Natural killer cell treated with Interleukin-12 subunit alpha and Interleukin-12 subunit beta and Interleukin-15 and Interleukin-18, amount 100 ng/mL, for 72 hours (primary cell): Measurements from ENCODE around the gene KLF7. TPM values are rescaled to one million over a fixed set of nuclear protein-coding genes. Genes with fewer than 3 reads are reported as not detected.

ENCODE experiments used
- ATAC-seq, 2 donors: fragments of 150-1000 bp; cut with Tn5 transposase in 1 of 2; sonication (Bioruptor Pico), chemical (Tn5 transposase) in 1 of 2; 2 replicates each; pipeline ENCODE4 v1.10.0; 2021
- DNase-seq: peaks from one replicate; pipeline ENCODE4 v3.0.0; 2022; ENCODE audit warnings: low spot score
- H3K27ac Mint-ChIP-seq, 2 donors: 1 replicate in 1 of 2; 2 replicates in 1 of 2; pipeline ENCODE4 v1.8.0; 2022; ENCODE audit warnings: mixed read lengths in 2 of 2, mild to moderate bottlenecking in 1 of 2, moderate library complexity in 1 of 2
- H3K27me3 Mint-ChIP-seq, 2 donors: 1 replicate in 1 of 2; 2 replicates in 1 of 2; pipeline ENCODE4 v1.8.0; 2022; ENCODE audit warnings: mixed read lengths in 2 of 2
- H3K36me3 Mint-ChIP-seq: one replicate; pipeline ENCODE4 v1.8.0; 2022; ENCODE audit warnings: mixed read lengths
- H3K4me1 Mint-ChIP-seq, 2 donors: 1 replicate in 1 of 2; 2 replicates in 1 of 2; pipeline ENCODE4 v1.8.0; 2022; ENCODE audit warnings: low read depth in 2 of 2, mixed read lengths in 2 of 2, mild to moderate bottlenecking in 1 of 2
- H3K4me3 Mint-ChIP-seq: one replicate; pipeline ENCODE4 v1.8.0; 2022; ENCODE audit warnings: mixed read lengths
- H3K9me3 Mint-ChIP-seq: 2 replicates; pipeline ENCODE4 v1.8.0; 2022; ENCODE audit warnings: mixed read lengths
- total RNA-seq, 2 donors: library from RNA; stranded (reverse); gene quantifications; one replicate each; pipeline ENCODE4 v1.2.3, GENCODE V29; 2022

Gene KLF7
- total RNA-seq, 2 donors from 2014 or later = 13.3 to 49.1 TPM

DNA sequence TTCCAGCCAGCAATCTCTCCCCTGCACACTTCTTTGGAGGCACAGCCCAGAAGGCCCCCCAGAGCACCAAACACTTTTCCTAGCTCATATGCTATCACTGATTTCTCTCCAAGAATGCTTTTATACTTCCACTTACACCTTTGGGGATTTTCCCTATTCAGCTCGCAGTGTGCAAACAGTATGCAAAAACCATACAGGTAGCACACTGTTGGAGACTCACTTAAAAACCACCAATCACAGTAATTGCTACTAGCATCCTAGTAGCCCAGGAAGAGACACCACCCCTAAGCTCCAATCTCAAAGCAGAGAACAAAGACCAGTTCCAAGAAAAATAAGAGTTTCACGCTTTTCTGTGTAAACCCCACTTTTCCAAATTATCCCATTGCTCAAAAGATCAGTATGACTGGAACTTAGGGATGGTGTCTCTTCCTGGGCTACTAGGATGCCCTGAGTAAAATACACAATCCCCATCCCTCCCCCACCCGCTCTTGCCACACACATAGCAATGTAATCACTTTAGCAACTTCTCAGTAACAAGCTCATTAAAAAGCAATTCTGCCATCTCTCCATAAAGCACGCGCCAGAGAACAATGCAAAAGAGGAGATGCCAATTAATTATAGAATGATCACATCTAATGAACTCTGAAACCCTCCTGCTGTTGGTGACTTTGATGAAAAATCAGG, 43.0 kb downstream of the KLF7 start:
- Mint-ChIP-seq H3K27me3 (no peaks in the 10 kb centered on the region), H3K4me3 (no peak overlapping the region), H3K9me3 (no peaks in the 10 kb centered on the region), H3K36me3 (no peaks in the 10 kb centered on the region), H3K4me1 (peaks cover 17 to 30% of the 10 kb centered on the region in 2 donors), H3K27ac (peak overlapping the region in 1 of 2 donors; percentile 62)
- DNase-seq (no peak), ATAC-seq (no peak)

DNA sequence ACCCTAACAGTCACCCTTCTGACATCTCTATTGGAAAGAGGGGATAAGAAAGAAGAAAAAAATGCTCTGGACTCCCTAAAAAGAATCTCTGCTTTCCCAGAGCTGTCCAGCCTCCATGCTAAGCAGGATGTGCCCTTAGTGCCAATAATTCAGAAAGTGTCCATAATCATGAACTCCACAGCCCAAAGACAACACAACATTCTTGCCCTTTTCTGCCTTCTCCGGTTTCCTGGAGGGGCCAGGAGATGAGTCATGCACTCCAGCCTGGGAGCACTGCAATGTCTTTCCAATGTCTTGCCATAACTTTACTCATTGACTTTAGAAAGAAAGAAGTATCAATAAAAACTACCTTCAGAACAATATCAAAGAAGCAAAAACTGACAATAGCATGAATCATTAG, 44.0 kb downstream of the KLF7 start:
- H3K4me1 Mint-ChIP-seq = peaks cover 16 to 26% of the 10 kb centered on the region in 2 donors
- no peak for ATAC-seq
- no peak for DNase-seq
- no peak overlapping the region for H3K4me3 Mint-ChIP-seq
- no peaks in the 10 kb centered on the region for H3K9me3 Mint-ChIP-seq
- H3K36me3 Mint-ChIP-seq = no peaks in the 10 kb centered on the region
- no peaks in the 10 kb centered on the region for H3K27me3 Mint-ChIP-seq
- H3K27ac Mint-ChIP-seq = no peak overlapping the region

DNA sequence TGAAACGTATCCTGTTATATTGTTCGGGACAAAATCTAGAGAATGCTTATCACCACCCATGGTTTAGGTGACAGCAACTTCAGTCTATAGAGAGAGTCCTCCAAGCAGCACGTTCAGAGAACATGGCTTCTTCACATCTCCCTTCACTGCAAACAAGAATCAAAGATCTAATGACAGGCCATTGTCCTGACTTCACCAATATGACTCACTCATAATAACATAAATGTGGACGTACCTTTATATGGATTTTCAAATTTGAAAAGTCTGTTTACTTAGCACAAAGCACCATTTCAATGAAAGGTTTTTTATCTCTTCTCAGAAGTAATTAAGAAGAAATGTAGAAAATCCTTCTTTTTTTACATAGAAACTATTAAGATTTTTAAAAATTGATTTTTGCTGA, 46.7 kb downstream of the KLF7 start:
- no peak overlapping the region for H3K27ac Mint-ChIP-seq
- no peak overlapping the region for H3K4me3 Mint-ChIP-seq
- no peak for DNase-seq
- peaks cover 16 to 21% of the 10 kb centered on the region in 2 donors for H3K4me1 Mint-ChIP-seq
- H3K27me3 Mint-ChIP-seq = no peaks in the 10 kb centered on the region
- H3K9me3 Mint-ChIP-seq = no peaks in the 10 kb centered on the region
- H3K36me3 Mint-ChIP-seq = no peaks in the 10 kb centered on the region
- ATAC-seq = no peak

DNA sequence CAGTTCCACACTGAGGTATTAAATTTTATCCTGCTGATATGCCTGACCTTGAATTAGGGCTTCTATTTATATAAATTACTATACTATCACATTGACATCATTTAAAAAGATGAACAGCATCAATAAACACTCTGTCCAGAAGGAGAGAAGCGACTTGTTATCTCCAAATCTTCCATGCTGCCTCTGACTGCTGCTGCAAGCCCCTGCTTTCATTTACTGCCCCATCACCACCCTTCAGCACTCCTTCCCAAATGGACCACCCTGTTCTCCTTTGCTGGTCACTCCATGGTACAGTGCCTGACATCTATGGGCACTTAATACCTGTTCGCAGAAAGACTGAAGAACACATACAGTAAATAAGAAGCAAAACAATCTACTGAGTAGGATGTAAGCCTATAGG, 48.1 kb downstream of the KLF7 start:
- no peak for ATAC-seq
- no peaks in the 10 kb centered on the region for H3K36me3 Mint-ChIP-seq
- no peaks in the 10 kb centered on the region for H3K27me3 Mint-ChIP-seq
- H3K4me1 Mint-ChIP-seq = peaks cover 11 to 12% of the 10 kb centered on the region in 2 donors
- peak overlapping the region in 1 of 2 donors; percentile 11 for H3K27ac Mint-ChIP-seq
- no peak overlapping the region for H3K4me3 Mint-ChIP-seq
- DNase-seq = no peak
- H3K9me3 Mint-ChIP-seq = no peaks in the 10 kb centered on the region

DNA sequence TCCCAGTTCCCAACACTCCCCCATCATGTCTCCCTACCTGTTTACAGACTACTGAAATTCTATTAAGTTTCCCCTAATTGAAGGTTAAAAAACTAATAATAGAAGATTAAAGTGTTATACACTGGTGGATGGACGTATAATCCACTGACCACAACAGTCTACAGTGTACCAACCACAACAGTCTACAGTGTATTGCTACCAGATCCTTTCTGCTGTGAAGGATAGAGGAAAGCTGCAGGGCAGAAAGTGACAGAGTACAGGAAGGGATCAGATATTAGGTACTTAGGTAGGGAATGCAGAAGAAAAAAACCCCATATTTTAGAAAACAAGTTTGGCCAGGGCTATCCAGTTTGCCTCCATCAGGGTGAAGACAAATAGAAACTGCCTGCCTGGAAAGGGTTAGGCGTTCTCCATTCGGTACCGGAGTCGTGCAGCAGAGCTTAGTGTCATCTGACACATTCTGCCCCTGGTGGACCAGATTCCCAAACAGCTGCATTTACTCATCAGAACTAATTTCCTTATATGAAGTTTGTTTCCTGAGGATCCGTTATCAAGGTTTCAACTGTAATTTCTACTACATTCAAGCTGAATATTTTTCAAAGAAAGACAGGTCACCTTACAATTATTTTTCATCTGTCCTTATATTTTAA, 49.9 kb downstream of the KLF7 start:
- H3K36me3 Mint-ChIP-seq = no peaks in the 10 kb centered on the region
- DNase-seq = no peak
- H3K4me1 Mint-ChIP-seq = peaks cover 6 to 13% of the 10 kb centered on the region in 2 donors
- no peaks in the 10 kb centered on the region for H3K27me3 Mint-ChIP-seq
- H3K9me3 Mint-ChIP-seq = no peaks in the 10 kb centered on the region
- H3K27ac Mint-ChIP-seq = no peak overlapping the region
- ATAC-seq = no peak
- H3K4me3 Mint-ChIP-seq = no peak overlapping the region

DNA sequence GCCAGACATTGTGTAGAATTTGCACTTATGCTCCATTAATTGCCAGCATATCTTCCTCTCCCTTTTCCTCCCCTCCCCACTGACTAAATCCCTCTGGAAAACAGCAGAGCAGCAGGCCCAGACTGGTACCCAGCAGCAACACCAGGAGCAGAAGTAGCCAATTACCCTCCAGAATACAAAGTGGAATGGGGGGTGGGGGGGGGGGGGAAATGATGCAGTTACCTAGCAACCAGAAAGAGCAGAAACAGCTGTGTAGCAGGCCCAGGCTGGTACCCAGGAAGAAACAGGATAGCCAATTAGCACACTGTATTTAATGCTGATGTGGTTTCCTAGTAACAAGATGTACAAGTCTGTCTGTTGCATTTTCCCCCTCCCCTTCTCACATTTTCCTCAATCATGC, 52.3 kb downstream of the KLF7 start:
- Mint-ChIP-seq H3K36me3 (no peaks in the 10 kb centered on the region), H3K4me3 (no peak overlapping the region), H3K4me1 (peaks cover 11 to 19% of the 10 kb centered on the region in 2 donors), H3K27me3 (no peaks in the 10 kb centered on the region), H3K9me3 (no peaks in the 10 kb centered on the region), H3K27ac (no peak overlapping the region)
- ATAC-seq (no peak), DNase-seq (no peak)

DNA sequence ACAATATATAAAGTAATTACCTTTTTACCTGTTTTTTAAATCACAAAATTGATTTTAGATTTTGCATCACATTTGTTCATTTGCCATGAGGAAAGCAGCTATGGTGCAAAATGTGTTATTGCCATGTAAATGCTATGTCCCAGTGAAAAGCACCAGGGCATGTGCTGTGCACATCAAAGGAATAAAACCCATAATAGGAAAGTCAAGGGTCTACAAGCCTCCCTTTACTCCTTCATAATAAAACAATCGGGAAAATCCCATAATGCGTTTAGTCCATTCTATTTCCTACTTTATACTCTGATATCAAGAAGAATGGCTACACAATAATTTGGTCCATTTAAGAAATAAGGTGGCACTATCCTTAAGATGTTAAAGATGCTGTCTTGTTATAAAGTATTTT, 53.0 kb downstream of the KLF7 start:
- Mint-ChIP-seq H3K27me3 (no peaks in the 10 kb centered on the region), H3K36me3 (no peaks in the 10 kb centered on the region), H3K27ac (no peak overlapping the region), H3K4me1 (peaks cover 17 to 23% of the 10 kb centered on the region in 2 donors), H3K4me3 (no peak overlapping the region), H3K9me3 (no peaks in the 10 kb centered on the region)
- DNase-seq (no peak), ATAC-seq (no peak)

DNA sequence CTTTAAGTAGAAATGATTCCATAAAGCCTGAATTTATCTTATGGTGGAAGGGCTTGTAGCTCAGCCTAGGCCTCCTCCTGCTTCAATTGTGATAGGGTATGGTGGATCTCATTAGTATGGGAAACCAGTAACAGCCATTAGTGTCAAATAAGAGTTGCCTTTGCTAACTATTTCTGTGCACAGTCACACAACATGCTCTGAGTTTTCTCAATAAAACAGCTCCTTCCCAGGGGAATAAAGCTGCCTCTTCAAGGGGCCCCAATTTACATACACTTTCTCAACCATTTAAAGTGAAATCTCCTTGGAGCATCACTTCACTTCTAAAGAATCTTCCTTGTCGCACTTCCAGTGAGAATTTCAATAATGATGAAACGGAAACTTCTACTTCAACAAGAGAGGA, 53.4 kb downstream of the KLF7 start:
- H3K4me3 Mint-ChIP-seq = no peak overlapping the region
- no peak overlapping the region for H3K27ac Mint-ChIP-seq
- H3K4me1 Mint-ChIP-seq = peaks cover 21 to 26% of the 10 kb centered on the region in 2 donors
- no peaks in the 10 kb centered on the region for H3K36me3 Mint-ChIP-seq
- no peaks in the 10 kb centered on the region for H3K9me3 Mint-ChIP-seq
- H3K27me3 Mint-ChIP-seq = no peaks in the 10 kb centered on the region
- ATAC-seq (no peak), DNase-seq (no peak)

DNA sequence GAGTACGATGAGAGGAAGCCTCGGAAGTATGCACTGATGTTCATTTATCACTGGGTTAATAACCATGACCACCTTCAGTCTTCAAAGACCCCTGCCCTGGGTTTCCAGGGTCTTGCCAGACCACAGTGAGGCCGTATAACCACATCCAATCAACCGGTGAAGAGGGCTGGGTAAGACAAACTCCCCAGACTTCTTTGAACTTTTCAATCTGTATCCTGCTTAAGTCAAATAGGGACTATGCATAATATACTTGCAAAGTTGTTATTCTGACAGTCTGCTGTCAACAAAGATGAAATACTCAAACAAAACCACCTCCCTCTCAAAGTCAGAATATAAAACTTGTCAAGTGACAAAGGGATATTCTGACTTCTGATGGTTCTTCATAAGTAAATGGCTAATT, 54.0 kb downstream of the KLF7 start:
- Mint-ChIP-seq H3K36me3 (no peaks in the 10 kb centered on the region), H3K4me1 (peaks cover 26 to 29% of the 10 kb centered on the region in 2 donors), H3K9me3 (no peaks in the 10 kb centered on the region), H3K27ac (peak overlapping the region in 1 of 2 donors; percentile 47), H3K27me3 (no peaks in the 10 kb centered on the region), H3K4me3 (no peak overlapping the region)
- no peak for ATAC-seq
- DNase-seq = no peak

DNA sequence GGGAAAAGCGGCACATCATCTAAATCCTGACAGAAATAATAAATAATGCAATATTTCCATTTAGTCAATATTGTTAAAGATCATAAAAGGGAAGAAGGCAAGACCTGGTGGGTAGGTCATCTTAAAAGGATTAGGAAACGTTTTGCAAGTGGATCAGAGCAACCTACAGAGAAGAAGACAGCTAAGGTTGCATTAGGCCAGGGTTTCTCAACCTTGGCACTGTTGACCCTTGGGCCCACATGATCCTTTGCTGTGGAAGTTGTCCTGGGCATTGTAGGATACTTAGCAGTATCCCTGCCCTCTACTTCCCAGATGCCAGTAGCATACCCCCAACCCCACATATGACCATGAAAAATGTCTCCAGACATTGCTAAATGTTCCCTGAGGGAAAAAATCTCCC, 55.0 kb downstream of the KLF7 start:
- Mint-ChIP-seq H3K36me3 (no peaks in the 10 kb centered on the region), H3K4me3 (no peak overlapping the region), H3K27ac (peak overlapping the region; percentile 42 to 50), H3K9me3 (no peaks in the 10 kb centered on the region), H3K4me1 (peaks cover 26 to 29% of the 10 kb centered on the region in 2 donors), H3K27me3 (no peaks in the 10 kb centered on the region)
- no peak for DNase-seq
- no peak for ATAC-seq

DNA sequence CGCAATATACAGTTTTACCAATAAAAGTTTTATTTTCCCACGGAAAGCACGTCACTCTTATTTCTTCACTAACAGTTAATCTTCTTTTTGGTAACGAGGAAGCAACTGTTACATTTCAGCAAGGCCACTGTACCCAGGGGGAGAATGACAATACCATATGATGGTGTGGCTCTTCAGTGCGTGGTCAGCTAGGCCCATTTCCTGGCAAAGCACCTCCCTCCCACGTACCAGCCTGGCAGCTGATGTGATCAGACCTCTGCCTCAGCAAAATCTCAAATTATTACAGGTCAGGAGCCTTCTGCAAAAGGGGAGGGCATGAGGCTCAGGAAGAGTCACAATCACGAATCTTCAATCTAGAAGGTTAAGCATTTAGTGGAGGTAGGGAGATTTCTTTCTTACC, 55.4 kb downstream of the KLF7 start:
- no peak overlapping the region for H3K4me3 Mint-ChIP-seq
- H3K27ac Mint-ChIP-seq = peak overlapping the region; percentile 42 to 50
- H3K27me3 Mint-ChIP-seq = no peaks in the 10 kb centered on the region

DNA sequence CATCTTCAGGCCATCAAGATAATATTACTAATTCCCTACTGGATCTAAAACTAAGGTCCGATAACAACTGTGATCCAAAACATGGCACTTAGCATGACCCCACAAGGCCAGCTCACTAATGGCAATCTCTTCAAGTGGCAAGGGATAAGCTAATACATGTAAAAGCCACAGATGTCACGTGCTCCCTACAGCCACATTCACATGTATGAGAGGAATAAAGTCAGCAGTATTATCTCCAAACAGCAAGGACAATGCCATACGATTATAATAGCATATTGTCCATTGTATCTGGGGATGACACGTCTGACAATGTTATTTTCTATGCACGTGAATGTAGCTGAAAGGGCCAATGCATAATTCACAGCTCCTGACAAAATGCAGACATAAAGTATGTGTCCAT, 56.0 kb downstream of the KLF7 start:
- H3K36me3 Mint-ChIP-seq = no peaks in the 10 kb centered on the region
- DNase-seq (no peak), ATAC-seq (no peak)
- peaks cover 26 to 31% of the 10 kb centered on the region in 2 donors for H3K4me1 Mint-ChIP-seq
- H3K4me3 Mint-ChIP-seq = no peak overlapping the region
- no peak overlapping the region for H3K27ac Mint-ChIP-seq
- no peaks in the 10 kb centered on the region for H3K27me3 Mint-ChIP-seq
- H3K9me3 Mint-ChIP-seq = no peaks in the 10 kb centered on the region

More for the DNA sequence above, 55.4 kb downstream of the KLF7 start:
- Mint-ChIP-seq H3K9me3 (no peaks in the 10 kb centered on the region), H3K36me3 (no peaks in the 10 kb centered on the region), H3K4me1 (peaks cover 26 to 31% of the 10 kb centered on the region in 2 donors)
- DNase-seq = no peak
- ATAC-seq = peak; percentile 66 to 77

DNA sequence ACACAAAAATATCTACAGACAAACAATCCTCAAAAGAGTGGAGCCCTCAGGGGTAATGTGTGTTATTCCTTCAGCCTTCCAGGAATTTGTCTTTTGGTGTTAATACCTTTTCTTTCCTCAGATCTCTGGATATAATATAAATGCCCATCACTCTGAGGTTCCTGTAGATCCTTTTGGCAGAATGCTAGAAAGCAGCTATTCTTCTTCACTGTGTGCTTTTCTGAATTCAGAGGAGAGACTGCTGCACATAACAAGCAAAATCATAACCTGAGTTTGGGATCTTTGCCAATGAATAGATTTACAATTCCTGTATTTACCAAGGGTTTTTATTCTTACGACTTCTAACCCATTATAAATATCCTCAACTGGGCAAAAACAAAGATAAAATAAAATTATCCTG, 57.3 kb downstream of the KLF7 start:
- no peak for ATAC-seq
- peak overlapping the region in 1 of 2 donors; percentile 13 for H3K27ac Mint-ChIP-seq
- no peak for DNase-seq
- H3K36me3 Mint-ChIP-seq = no peaks in the 10 kb centered on the region
- H3K4me1 Mint-ChIP-seq = peaks cover 26 to 33% of the 10 kb centered on the region in 2 donors
- H3K27me3 Mint-ChIP-seq = no peaks in the 10 kb centered on the region
- H3K9me3 Mint-ChIP-seq = no peaks in the 10 kb centered on the region
- no peak overlapping the region for H3K4me3 Mint-ChIP-seq

DNA sequence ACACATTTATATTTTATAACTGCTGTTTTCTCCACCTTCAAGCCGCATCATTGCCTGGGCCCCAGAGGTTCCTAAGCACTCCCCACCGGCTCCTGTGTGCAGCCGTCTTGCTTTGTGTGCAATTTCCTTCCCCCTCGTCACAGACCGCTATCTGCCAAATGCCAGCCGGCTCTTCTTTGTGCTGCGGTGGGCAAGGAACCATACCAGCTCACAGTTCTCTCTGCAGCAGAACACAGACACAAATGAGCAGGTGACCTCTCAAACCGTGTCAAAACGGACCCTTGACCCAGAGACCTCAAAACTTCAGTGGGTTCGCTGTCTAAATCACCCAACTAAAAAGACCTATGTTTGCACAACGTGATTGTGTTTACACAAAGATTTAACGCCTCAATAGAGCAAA, 58.2 kb downstream of the KLF7 start:
- Mint-ChIP-seq H3K4me1 (peaks cover 26 to 34% of the 10 kb centered on the region in 2 donors), H3K27ac (no peak overlapping the region), H3K9me3 (no peaks in the 10 kb centered on the region), H3K36me3 (no peaks in the 10 kb centered on the region), H3K27me3 (no peaks in the 10 kb centered on the region), H3K4me3 (no peak overlapping the region)
- DNase-seq (no peak), ATAC-seq (no peak)
